Hepatocyte (in vitro differentiated cells): ENCODE measurements around the gene ACACB. TPM values are rescaled to one million over a fixed set of nuclear protein-coding genes. Genes with fewer than 3 reads are reported as not detected.

Source experiments
- DNase-seq: peaks from one replicate; pipeline ENCODE4 v3.0.0-alpha.2; 2016; ENCODE audit warnings: low spot score
- H2AFZ ChIP-seq: fragments of 200-600 bp; sonication (generic); 2 replicates; pipeline ENCODE4 v1.6.0; 2016; ENCODE audit warnings: antibody characterized with exemption, mild to moderate bottlenecking
- H3K27ac ChIP-seq: fragments of 200-600 bp; sonication (generic); 2 replicates; pipeline ENCODE4 v1.5.1; 2016; ENCODE audit warnings: mild to moderate bottlenecking
- H3K27me3 ChIP-seq: fragments of 200-600 bp; sonication (generic); 2 replicates; pipeline ENCODE4 v1.6.1; 2016
- H3K36me3 ChIP-seq: fragments of 200-600 bp; sonication (generic); replicated peaks from 2 replicates; pipeline ENCODE4 v1.5.1; 2016; ENCODE audit warnings: low read depth; ENCODE audit not compliant: insufficient read depth
- H3K4me1 ChIP-seq: fragments of 200-600 bp; sonication (generic); 2 replicates; pipeline ENCODE4 v1.5.1; 2016; ENCODE audit warnings: mild to moderate bottlenecking, moderate library complexity; ENCODE audit not compliant: insufficient read depth
- H3K4me2 ChIP-seq: fragments of 200-600 bp; sonication (generic); 2 replicates; pipeline ENCODE4 v1.6.0; 2016
- H3K4me3 ChIP-seq: fragments of 200-600 bp; sonication (generic); 2 replicates; pipeline ENCODE4 v1.5.1; 2016; ENCODE audit warnings: mild to moderate bottlenecking
- H3K79me2 ChIP-seq: fragments of 200-600 bp; sonication (generic); 2 replicates; pipeline ENCODE4 v1.6.0; 2017; ENCODE audit warnings: mild to moderate bottlenecking
- H3K9me2 ChIP-seq: fragments of 200-600 bp; sonication (generic); replicated peaks from 2 replicates; pipeline ENCODE4 v1.6.0; 2017; ENCODE audit warnings: mild to moderate bottlenecking; ENCODE audit not compliant: insufficient read depth
- H3K9me3 ChIP-seq: fragments of 200-600 bp; sonication (generic); 2 replicates; pipeline ENCODE4 v1.5.1; 2016; ENCODE audit warnings: low read depth, mild to moderate bottlenecking
- H4K20me1 ChIP-seq: fragments of 200-600 bp; sonication (generic); 2 replicates; pipeline ENCODE4 v1.6.0; 2016; ENCODE audit warnings: mild to moderate bottlenecking; ENCODE audit not compliant: insufficient read depth, poor library complexity, severe bottlenecking
- CTCF ChIP-seq: fragments of 200-600 bp; sonication (generic); IDR thresholded peaks from 2 replicates; pipeline ENCODE4 v1.5.1; 2016; ENCODE audit warnings: antibody characterized with exemption, mild to moderate bottlenecking; ENCODE audit not compliant: poor library complexity
- EZH2 ChIP-seq: fragments of 200-600 bp; sonication (generic); IDR thresholded peaks from 2 replicates; pipeline ENCODE4 v1.6.1; 2016; ENCODE audit warnings: antibody characterized with exemption, mild to moderate bottlenecking, borderline replicate concordance
- EZH2phosphoT487 ChIP-seq: fragments of 200-600 bp; sonication (generic); IDR thresholded peaks from one replicate; pipeline ENCODE4 v1.6.1; 2018; ENCODE audit warnings: antibody characterized with exemption, mild to moderate bottlenecking, low read depth, moderate library complexity; ENCODE audit not compliant: unreplicated experiment, severe bottlenecking
- WGBS: methylation state at CpG from one replicate; pipeline ENCODE4 v1.1.6; 2016; ENCODE audit warnings: low lambda C conversion rate; ENCODE audit errors: missing lambda C conversion rate; 5-methylcytosine and 5-hydroxymethylcytosine counted together
- polyA plus RNA-seq: library from polyadenylated mRNA; unstranded; fragments of >200 nt; fragmentation: Nextera tagmentation; extraction: Ambion mirVana; gene quantifications from 2 replicates; pipeline ENCODE4 v1.2.1, GENCODE V29; 2016
- total RNA-seq: library from RNA; depleted of rRNA; stranded (reverse); fragments of >200 nt; gene quantifications from 2 replicates; pipeline ENCODE4 v1.2.3, GENCODE V29; 2014

The ACACB gene
- total and polyA plus RNA-seq, 2 experiments from 2014 or later: 3.9 to 9.3 TPM

DNA sequence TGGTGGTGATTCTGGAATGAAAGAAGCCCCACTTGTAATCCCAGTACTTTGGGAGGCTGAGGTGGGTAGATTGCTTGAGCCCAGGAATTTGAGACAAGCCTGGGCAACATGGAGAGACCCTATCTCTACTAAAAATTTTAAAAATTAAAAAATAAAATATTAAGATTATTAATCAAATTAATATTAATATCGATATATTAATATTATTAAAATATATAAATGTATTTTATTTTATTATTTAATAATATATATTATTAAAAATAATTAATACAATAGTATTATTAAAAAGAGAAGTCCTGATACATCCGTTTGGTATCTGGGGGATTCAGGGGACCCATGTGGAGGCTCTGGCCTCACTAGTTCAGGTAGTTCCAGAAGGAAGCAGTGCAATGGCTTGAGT lies 124.0 kb downstream of the ACACB start:
- Histone ChIP-seq H3K79me2 (no peaks in the 10 kb centered on the region), H3K9me3 (no peaks in the 10 kb centered on the region), H3K27me3 (no peaks in the 10 kb centered on the region), H3K4me3 (no peak overlapping the region), H2AFZ (no peak overlapping the region), H3K9me2 (no peaks in the 10 kb centered on the region), H3K27ac (no peak overlapping the region), H3K36me3 (no peaks in the 10 kb centered on the region), H3K4me1 (no peaks in the 10 kb centered on the region), H4K20me1 (no peaks in the 10 kb centered on the region), H3K4me2 (no peak overlapping the region)
- 97% methylated on average over 2 of the region's 2 CpGs for WGBS
- no peak for DNase-seq
- TF ChIP-seq CTCF: no peak
- TF ChIP-seq EZH2: no peak
- no peak for TF ChIP-seq EZH2phosphoT487

- no peaks in the 10 kb centered on the region for H3K27me3 ChIP-seq
- H3K9me3 ChIP-seq: no peaks in the 10 kb centered on the region
- no peak for TF ChIP-seq EZH2
- no peak for TF ChIP-seq EZH2phosphoT487
- TF ChIP-seq CTCF: no peak
- no peaks in the 10 kb centered on the region for H3K4me1 ChIP-seq
- H3K4me2 ChIP-seq: no peak overlapping the region
- H3K27ac ChIP-seq: no peak overlapping the region
- no peaks in the 10 kb centered on the region for H3K36me3 ChIP-seq
- H2AFZ ChIP-seq: no peak overlapping the region
- WGBS: 95% methylated on average over 5 of the region's 5 CpGs
- DNase-seq: no peak
- no peaks in the 10 kb centered on the region for H3K9me2 ChIP-seq
- no peak overlapping the region for H3K4me3 ChIP-seq
- no peaks in the 10 kb centered on the region for H4K20me1 ChIP-seq
- H3K79me2 ChIP-seq: no peaks in the 10 kb centered on the region
Observed at GRCh38 chr12:109241936-109242335, 125.5 kb downstream of the ACACB start.

DNA sequence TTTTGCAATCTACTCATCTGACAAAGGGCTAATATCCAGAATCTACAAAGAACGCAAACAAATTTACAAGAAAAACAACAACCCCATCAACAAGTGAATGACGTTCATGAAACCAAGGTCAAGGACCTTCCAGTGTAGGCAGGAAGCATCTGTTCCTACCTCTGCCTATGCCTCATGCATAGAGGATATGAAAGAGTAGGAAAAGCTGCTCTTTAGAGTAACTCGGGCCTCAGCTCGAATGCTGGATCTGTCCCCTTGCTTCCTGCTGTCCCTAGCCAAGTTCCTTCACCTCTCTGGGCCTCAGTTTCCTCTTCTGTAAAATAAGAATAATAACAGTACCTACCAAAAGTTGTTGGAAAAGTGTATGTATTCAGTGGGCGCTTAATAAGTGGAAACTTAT lies 127.7 kb downstream of the ACACB start:
- no peak overlapping the region for H2AFZ ChIP-seq
- TF ChIP-seq EZH2phosphoT487 (no peak), CTCF (no peak), EZH2 (no peak)
- H3K4me3 ChIP-seq: no peak overlapping the region
- H3K79me2 ChIP-seq: no peaks in the 10 kb centered on the region
- no peaks in the 10 kb centered on the region for H3K9me2 ChIP-seq
- 93% methylated on average over 5 of the region's 5 CpGs for WGBS
- no peak overlapping the region for H3K4me2 ChIP-seq
- no peaks in the 10 kb centered on the region for H3K9me3 ChIP-seq
- H3K27ac ChIP-seq: no peak overlapping the region
- no peaks in the 10 kb centered on the region for H3K36me3 ChIP-seq
- peaks cover 5% of the 10 kb centered on the region for H3K4me1 ChIP-seq
- no peak for DNase-seq
- no peaks in the 10 kb centered on the region for H4K20me1 ChIP-seq
- H3K27me3 ChIP-seq: no peaks in the 10 kb centered on the region

DNA sequence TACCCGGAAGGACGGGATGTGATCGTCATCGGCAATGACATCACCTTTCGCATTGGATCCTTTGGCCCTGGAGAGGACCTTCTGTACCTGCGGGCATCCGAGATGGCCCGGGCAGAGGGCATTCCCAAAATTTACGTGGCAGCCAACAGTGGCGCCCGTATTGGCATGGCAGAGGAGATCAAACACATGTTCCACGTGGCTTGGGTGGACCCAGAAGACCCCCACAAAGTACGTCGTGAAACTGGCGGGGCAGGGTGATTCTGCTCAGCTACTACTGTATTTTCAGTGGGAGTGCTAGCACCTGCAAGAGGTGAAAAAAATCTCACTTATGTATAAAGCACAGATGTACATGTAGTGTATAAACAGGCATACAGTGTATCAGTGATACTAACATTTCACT lies 129.8 kb downstream of the ACACB start:
- no peaks in the 10 kb centered on the region for H4K20me1 ChIP-seq
- H3K4me3 ChIP-seq: no peak overlapping the region
- no peaks in the 10 kb centered on the region for H3K27me3 ChIP-seq
- no peaks in the 10 kb centered on the region for H3K36me3 ChIP-seq
- DNase-seq: no peak
- H3K79me2 ChIP-seq: no peaks in the 10 kb centered on the region
- no peaks in the 10 kb centered on the region for H3K9me2 ChIP-seq
- no peak overlapping the region for H2AFZ ChIP-seq
- H3K4me1 ChIP-seq: peaks cover 5% of the 10 kb centered on the region
- WGBS: 98% methylated on average over 15 of the region's 15 CpGs
- H3K9me3 ChIP-seq: no peaks in the 10 kb centered on the region
- no peak overlapping the region for H3K4me2 ChIP-seq
- no peak overlapping the region for H3K27ac ChIP-seq
- TF ChIP-seq EZH2phosphoT487 (no peak), EZH2 (no peak), CTCF (no peak)
